BE2C (cell line): ENCODE results near the gene HPCAL1.
"Not testable (repeated sequence)": the region's sequence is repeated elsewhere in the genome, so short reads cannot be mapped to it uniquely, and the experiment has no call there.

Source experiments
- DNase-seq: peaks from one replicate; pipeline ENCODE4 v3.0.0-alpha.2; 2020
- H3K27me3 ChIP-seq: fragments of 250-450 bp; sonication (Bioruptor Pico); 2 replicates; pipeline ENCODE4 v1.5.1; 2020; ENCODE audit warnings: mild to moderate bottlenecking
- H3K36me3 ChIP-seq: fragments of 250-450 bp; sonication (Bioruptor Pico); 2 replicates; pipeline ENCODE4 v1.5.1; 2020; ENCODE audit warnings: mild to moderate bottlenecking
- H3K4me1 ChIP-seq: fragments of 250-450 bp; sonication (Bioruptor Pico); 2 replicates; pipeline ENCODE4 v1.5.1; 2020
- H3K4me3 ChIP-seq: 2 replicates; pipeline ENCODE4 v1.5.1; 2011; ENCODE audit warnings: low read depth, low read length
- H3K9me3 ChIP-seq: fragments of 250-450 bp; sonication (Bioruptor Pico); 2 replicates; pipeline ENCODE4 v1.5.1; 2020
- TF ChIP-seq, protein P1 (sequence below): IDR thresholded peaks from 2 replicates; pipeline ENCODE4 v1.5.1; 2012; ENCODE audit warnings: mild to moderate bottlenecking, low read depth, low read length

The HPCAL1 gene

DNA sequence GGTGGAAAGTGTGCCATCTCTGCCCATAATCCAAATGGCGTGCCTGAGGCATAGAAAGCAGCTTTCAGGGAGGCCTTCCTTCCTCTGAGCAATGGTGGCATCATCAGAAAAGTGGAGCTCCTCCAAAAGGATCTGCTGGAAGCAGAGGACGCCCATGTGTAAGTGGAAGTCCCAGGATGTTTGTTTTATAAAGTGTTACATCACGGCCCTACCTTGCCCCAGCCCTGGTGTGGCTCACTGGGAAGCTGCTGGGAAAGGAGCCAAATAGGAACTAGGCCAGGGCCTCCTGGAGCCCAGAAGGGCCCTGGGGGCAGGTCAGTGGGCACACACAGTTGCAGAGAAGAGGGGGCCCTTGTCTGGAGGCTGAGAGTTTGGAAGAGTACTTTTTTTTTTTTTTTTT lies 149.6 kb downstream of the HPCAL1 start:
- DNase-seq: peak; percentile 74
- H3K4me3 ChIP-seq: no peak overlapping the region
- H3K36me3 ChIP-seq: 0 out of 2 replicates have a peak, but pooled peaks cover 1% of the 10 kb centered on the region
- TF ChIP-seq, protein P1, sequence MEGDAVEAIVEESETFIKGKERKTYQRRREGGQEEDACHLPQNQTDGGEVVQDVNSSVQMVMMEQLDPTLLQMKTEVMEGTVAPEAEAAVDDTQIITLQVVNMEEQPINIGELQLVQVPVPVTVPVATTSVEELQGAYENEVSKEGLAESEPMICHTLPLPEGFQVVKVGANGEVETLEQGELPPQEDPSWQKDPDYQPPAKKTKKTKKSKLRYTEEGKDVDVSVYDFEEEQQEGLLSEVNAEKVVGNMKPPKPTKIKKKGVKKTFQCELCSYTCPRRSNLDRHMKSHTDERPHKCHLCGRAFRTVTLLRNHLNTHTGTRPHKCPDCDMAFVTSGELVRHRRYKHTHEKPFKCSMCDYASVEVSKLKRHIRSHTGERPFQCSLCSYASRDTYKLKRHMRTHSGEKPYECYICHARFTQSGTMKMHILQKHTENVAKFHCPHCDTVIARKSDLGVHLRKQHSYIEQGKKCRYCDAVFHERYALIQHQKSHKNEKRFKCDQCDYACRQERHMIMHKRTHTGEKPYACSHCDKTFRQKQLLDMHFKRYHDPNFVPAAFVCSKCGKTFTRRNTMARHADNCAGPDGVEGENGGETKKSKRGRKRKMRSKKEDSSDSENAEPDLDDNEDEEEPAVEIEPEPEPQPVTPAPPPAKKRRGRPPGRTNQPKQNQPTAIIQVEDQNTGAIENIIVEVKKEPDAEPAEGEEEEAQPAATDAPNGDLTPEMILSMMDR: no peak
- H3K9me3 ChIP-seq: 0 out of 2 replicates have a peak, but pooled peaks cover 4% of the 10 kb centered on the region
- H3K4me1 ChIP-seq: peaks cover 9% of the 10 kb centered on the region
- no peaks in the 10 kb centered on the region for H3K27me3 ChIP-seq

GRCh38 chr2:10452956-10453904 lies 150.5 kb downstream of the HPCAL1 start:
- TF ChIP-seq, protein P1: no peak
- DNase-seq: no peak
- H3K4me1 ChIP-seq: peaks cover 9% of the 10 kb centered on the region
- no peak overlapping the region for H3K4me3 ChIP-seq
- H3K36me3 ChIP-seq: no peaks in the 10 kb centered on the region
- no peaks in the 10 kb centered on the region for H3K27me3 ChIP-seq
- 0 out of 2 replicates have a peak, but pooled peaks cover 4% of the 10 kb centered on the region for H3K9me3 ChIP-seq

DNA sequence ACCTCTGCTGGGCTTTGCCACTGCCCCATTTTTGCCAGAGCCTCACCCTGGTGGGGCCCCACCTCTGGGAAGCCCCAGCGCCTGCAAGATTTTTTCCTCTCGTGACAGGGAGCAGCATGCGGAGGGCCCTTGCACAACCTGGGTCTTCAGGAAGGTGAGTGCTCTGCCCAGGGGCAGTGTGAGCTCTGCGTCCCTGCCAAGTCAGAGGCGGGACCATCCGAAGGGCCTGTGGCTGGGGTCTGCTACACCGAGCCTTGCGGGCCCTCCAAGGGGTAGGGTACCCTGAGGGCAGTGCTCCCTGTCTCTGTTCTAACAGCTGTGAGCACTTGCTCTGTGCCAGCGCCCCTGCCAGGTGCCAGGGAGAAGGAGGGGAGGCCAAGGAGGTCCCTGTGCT lies 151.2 kb downstream of the HPCAL1 start:
- H3K4me3 ChIP-seq: no peak overlapping the region
- no peaks in the 10 kb centered on the region for H3K27me3 ChIP-seq
- 0 out of 2 replicates have a peak, but pooled peaks cover 2% of the 10 kb centered on the region for H3K9me3 ChIP-seq
- DNase-seq: no peak
- TF ChIP-seq, protein P1: no peak
- peaks cover 6% of the 10 kb centered on the region for H3K4me1 ChIP-seq
- H3K36me3 ChIP-seq: no peaks in the 10 kb centered on the region

DNA sequence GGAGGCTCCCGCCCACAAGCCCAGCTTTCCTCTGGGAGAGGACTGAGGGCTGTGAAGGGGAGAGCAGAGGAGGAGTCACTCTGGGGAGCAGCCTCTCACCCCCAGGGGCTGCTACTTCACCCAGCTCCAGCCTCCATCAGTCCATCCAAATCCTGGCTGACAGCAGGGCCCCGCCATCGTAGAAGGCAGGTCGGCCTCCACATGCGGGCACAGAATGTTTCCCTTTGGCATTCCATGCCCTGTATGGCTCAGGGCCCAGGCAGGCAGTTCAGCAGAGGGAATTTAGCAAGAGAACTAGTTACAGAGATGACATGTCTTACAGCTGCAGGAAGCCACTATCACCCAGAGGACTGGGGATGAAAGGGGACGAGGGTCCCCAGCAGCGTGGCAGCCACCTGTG lies 151.8 kb downstream of the HPCAL1 start:
- Histone ChIP-seq H3K4me3 (no peak overlapping the region), H3K36me3 (no peaks in the 10 kb centered on the region), H3K27me3 (no peaks in the 10 kb centered on the region), H3K9me3 (no peaks in the 10 kb centered on the region), H3K4me1 (peaks cover 5% of the 10 kb centered on the region; the same call in 1 of the 2 replicates)
- no peak for DNase-seq
- TF ChIP-seq, protein P1: no peak

DNA sequence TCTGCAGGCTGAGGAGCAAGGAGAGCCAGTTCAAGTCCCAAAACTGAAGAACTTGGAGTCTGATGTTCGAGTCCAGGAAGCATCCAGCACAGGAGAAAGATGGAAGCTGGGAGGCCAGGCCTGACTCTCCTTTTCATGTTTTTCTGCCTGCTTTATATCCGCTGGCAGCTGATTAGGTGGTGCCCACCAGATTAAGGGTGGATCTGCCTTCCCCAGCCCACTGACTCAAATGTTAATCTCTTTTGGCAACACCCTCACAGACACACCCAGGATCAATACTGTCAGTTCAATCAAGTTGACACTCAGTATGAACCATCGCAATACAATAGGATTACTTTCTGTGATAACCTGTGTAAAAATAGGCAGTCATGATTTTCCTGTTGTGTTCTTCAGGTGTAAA lies 154.5 kb downstream of the HPCAL1 start:
- not testable (repeated sequence) for H3K9me3 ChIP-seq, H3K36me3 ChIP-seq, DNase-seq, H3K4me3 ChIP-seq, H3K27me3 ChIP-seq, H3K4me1 ChIP-seq

DNA sequence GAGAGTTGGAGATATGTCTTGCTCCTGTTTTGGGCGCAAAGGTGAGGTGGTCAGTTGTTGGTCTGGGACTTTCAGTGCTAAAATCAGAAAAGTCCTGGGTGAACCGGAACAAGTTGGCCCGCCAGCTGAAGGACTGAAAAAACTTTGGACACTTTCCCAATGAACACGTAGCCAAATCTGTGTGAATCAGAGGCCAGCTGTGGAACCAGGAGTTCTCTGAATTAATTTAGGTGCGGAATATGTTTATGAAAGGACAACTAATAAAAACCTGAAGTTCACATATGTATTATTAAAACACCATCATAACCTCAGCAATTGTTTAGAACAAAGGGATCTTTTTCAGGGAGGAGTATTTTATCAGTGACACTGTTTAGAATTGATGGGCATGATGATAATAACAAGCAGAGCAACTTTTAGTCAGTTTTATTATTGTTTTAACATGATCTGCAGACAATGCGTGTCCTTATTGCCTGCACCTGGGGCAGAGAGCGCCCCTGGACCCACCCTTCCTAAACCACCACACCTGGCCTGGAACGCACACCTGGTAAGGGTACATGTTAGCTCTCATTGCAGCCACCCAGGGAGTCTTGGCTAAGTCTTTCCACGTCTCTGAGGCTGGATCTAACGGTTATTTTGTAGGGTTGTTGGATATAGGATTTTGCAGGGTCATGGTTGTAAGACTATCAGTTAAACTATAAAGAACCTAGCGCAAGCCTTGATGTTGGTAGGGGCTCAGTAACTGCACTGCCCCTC lies 155.3 kb downstream of the HPCAL1 start:
- Histone ChIP-seq H3K4me1 (no peaks in the 10 kb centered on the region), H3K36me3 (no peaks in the 10 kb centered on the region), H3K27me3 (no peaks in the 10 kb centered on the region), H3K9me3 (no peaks in the 10 kb centered on the region), H3K4me3 (no peak overlapping the region)
- TF ChIP-seq, protein P1: no peak
- no peak for DNase-seq
